ENCODE results near the gene TAPT1.
A peak's percentile ranks its signal among the peaks of the same experiment; 100 is the strongest.

Gene TAPT1

GRCh38 chr4:16222957-16223527 is 3.2 kb downstream of the TAPT1 start:
- no peak for TF ChIP-seq CTCF (IDR thresholded peaks at IDR 0.05)
- H3K36me3 ChIP-seq: peaks cover 7% of the 10 kb centered on the region
- H3K4me3 ChIP-seq (ENCODE audit: low read depth in 1 of 2, low read length in 1 of 2): no peak overlapping the region

DNA sequence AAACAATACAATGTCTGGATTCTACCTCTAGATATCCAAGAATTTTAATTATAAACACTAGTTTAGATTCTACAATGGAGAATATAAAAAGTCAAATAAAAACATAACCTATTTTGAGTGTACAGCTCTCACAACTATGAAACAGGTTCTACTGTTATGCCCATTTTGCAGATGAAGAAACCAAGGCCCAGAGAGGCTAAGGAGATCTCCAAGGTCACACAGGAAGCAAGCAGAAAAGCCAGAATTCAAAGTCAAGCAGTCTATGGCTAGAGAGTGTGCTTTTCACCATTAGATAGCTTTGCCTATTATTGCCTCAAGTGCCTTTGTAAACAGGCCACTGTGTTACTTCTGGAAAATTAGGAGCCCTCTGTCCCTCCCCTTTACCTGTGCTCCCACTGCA is 7.3 kb downstream of the TAPT1 start:
- H3K9me3 ChIP-seq: no peaks in the 10 kb centered on the region
- TF ChIP-seq CTCF (IDR thresholded peaks at IDR 0.05): no peak
- no peak overlapping the region for H3K4me3 ChIP-seq (ENCODE audit: low read depth in 1 of 2, low read length in 1 of 2)
- H3K36me3 ChIP-seq: peaks cover 7% of the 10 kb centered on the region
- no peaks in the 10 kb centered on the region for H3K27me3 ChIP-seq
- H3K4me1 ChIP-seq (ENCODE audit: control insufficient read depth in 1 of 2, insufficient read depth in 1 of 2, low read depth in 1 of 2, low read length in 1 of 2): peaks cover 35 to 49% of the 10 kb centered on the region in 2 experiments
- peak overlapping the region; percentile 28 for H3K27ac ChIP-seq

More at GRCh38 chr4:16222957-16223527, 3.2 kb downstream of the TAPT1 start:
- no peaks in the 10 kb centered on the region for H3K27me3 ChIP-seq
- H3K4me1 ChIP-seq (ENCODE audit: control insufficient read depth in 1 of 2, insufficient read depth in 1 of 2, low read depth in 1 of 2, low read length in 1 of 2): peaks cover 51 to 58% of the 10 kb centered on the region in 2 experiments
- peak overlapping the region; percentile 95 for H3K27ac ChIP-seq
- no peaks in the 10 kb centered on the region for H3K9me3 ChIP-seq

DNA sequence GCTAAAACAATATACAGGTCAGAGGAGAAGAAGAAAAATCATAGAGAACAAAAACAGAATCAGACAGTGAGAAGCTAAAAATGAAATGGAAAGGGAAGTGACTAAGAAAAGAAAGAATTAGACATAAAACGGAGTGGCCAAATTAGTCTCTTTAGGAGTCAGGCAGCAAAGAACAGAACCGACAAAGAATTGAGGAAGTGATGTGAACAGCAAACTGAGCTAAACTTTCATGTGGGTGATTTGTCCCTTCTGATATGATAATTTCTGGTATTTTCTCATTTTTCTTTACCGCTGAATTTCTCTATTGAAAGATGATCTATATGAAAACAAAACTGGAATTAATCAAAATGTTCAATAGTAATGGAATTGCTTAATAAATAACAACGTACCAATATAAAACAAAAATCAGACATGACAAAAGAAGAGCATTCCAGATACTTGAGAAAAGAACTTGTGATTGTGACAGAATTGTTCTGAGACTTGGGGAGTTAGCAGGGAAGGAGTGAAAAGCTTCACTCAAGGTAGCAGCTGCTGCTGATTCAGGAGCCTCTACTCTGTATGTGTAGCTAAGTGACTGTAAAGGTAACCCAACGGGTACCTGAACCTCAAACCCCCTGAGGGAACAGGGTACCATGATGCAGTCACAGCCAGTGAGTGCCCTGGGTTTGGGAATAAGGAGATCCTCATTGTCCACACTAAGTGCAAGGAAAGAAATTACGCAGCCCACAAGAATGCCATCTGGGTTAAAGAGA is 8.8 kb downstream of the TAPT1 start:
- H3K4me3 ChIP-seq (ENCODE audit: low read depth in 1 of 2, low read length in 1 of 2): no peak overlapping the region
- H3K27me3 ChIP-seq: no peaks in the 10 kb centered on the region
- no peak for TF ChIP-seq CTCF (IDR thresholded peaks at IDR 0.05)
- H3K4me1 ChIP-seq (ENCODE audit: control insufficient read depth in 1 of 2, insufficient read depth in 1 of 2, low read depth in 1 of 2, low read length in 1 of 2): peaks cover 20 to 37% of the 10 kb centered on the region in 2 experiments
- no peaks in the 10 kb centered on the region for H3K9me3 ChIP-seq
- H3K36me3 ChIP-seq: peaks cover 14% of the 10 kb centered on the region
- peak overlapping the region; percentile 56 for H3K27ac ChIP-seq

- TF ChIP-seq CTCF (IDR thresholded peaks at IDR 0.05): no peak
- Histone ChIP-seq H3K9me3 (no peaks in the 10 kb centered on the region), H3K27ac (peak overlapping the region; percentile 62), H3K27me3 (no peaks in the 10 kb centered on the region), H3K36me3 (peaks cover 17% of the 10 kb centered on the region), H3K4me3 (ENCODE audit: low read depth in 1 of 2, low read length in 1 of 2) (no peak overlapping the region), H3K4me1 (ENCODE audit: control insufficient read depth in 1 of 2, insufficient read depth in 1 of 2, low read depth in 1 of 2, low read length in 1 of 2) (peaks cover 21 to 47% of the 10 kb centered on the region in 2 experiments)
Measured at GRCh38 chr4:16213121-16213520, 13.2 kb downstream of the TAPT1 start.

GRCh38 chr4:16212138-16212782 is 14.0 kb downstream of the TAPT1 start:
- no peaks in the 10 kb centered on the region for H3K27me3 ChIP-seq
- peaks cover 14 to 43% of the 10 kb centered on the region in 2 experiments for H3K4me1 ChIP-seq (ENCODE audit: control insufficient read depth in 1 of 2, insufficient read depth in 1 of 2, low read depth in 1 of 2, low read length in 1 of 2)
- H3K9me3 ChIP-seq: no peaks in the 10 kb centered on the region
- peaks cover 17% of the 10 kb centered on the region for H3K36me3 ChIP-seq
- no peak for TF ChIP-seq CTCF (IDR thresholded peaks at IDR 0.05)
- peak overlapping the region; percentile 62 for H3K27ac ChIP-seq
- H3K4me3 ChIP-seq (ENCODE audit: low read depth in 1 of 2, low read length in 1 of 2): no peak overlapping the region
